B cell (primary cell): ENCODE results near the gene PSMB10. TPM values are rescaled to one million over a fixed set of nuclear protein-coding genes. Genes with fewer than 3 reads are reported as not detected.

Source experiments
- ATAC-seq: fragments of 200-7000 bp; cut with Tn5 transposase; one replicate; pipeline ENCODE4 v1.10.0; 2021; ENCODE audit warnings: low read depth, mild to moderate bottlenecking, moderate number of reproducible peaks, moderate library complexity
- CTCF ChIA-PET: fragments of 350-600 bp; sonication (Branson Sonifier 250); formaldehyde crosslinking; loops from one replicate; lab custom pipeline; 2021; ENCODE audit warnings: antibody characterized with exemption, inconsistent platforms; lab: Charles Lee
- POLR2A ChIA-PET: fragments of 350-600 bp; sonication (Branson Sonifier 250); formaldehyde crosslinking; loops from one replicate; lab custom pipeline; 2021; ENCODE audit warnings: antibody characterized with exemption; lab: Charles Lee
- DNase-seq: peaks from one replicate; pipeline ENCODE4 v3.0.0; 2013
- H2AFZ ChIP-seq: 2 replicates; pipeline ENCODE4 v1.6.1; 2012; ENCODE audit warnings: mild to moderate bottlenecking, low read depth, low read length; ENCODE audit not compliant: insufficient read depth, poor library complexity, severe bottlenecking
- H3K27ac ChIP-seq, 2 donors: 1 replicate in 1 of 2; 2 replicates in 1 of 2; pipeline ENCODE4 v1.5.1; 2012 to 2013; ENCODE audit warnings: low read length in 2 of 2, mild to moderate bottlenecking in 2 of 2, moderate library complexity in 1 of 2
- H3K27me3 ChIP-seq, 4 experiments: fragments of 200-600 bp in 1 of 4; sonication (generic) in 1 of 4; replicated peaks in 1 of 4; 1 replicate in 2 of 4; 2 replicates in 2 of 4; pipeline versions ENCODE4 v1.6.1 to v1.7.0; 2013 to 2016; ENCODE audit warnings: low read length in 3 of 4, mild to moderate bottlenecking in 2 of 4, mixed read lengths in 1 of 4, moderate library complexity in 1 of 4; ENCODE audit not compliant: insufficient read depth in 4 of 4, control insufficient read depth in 3 of 4; ENCODE audit errors: control extremely low read depth in 1 of 4
- H3K36me3 ChIP-seq, 2 experiments: replicated peaks in 1 of 2; 1 replicate in 1 of 2; 2 replicates in 1 of 2; pipeline versions ENCODE4 v1.6.1 to v1.7.1; 2013; ENCODE audit warnings: low read length in 1 of 2; ENCODE audit not compliant: insufficient read depth in 2 of 2, control insufficient read depth in 1 of 2; ENCODE audit errors: control extremely low read depth in 1 of 2, extremely low read depth in 1 of 2
- H3K4me1 ChIP-seq, 2 donors: fragments of 200-600 bp in 1 of 2; sonication (generic) in 1 of 2; 1 replicate in 1 of 2; 2 replicates in 1 of 2; pipeline versions ENCODE4 v1.5.1 to v1.6.1; 2013 to 2017; ENCODE audit warnings: low read length in 2 of 2; ENCODE audit not compliant: control insufficient read depth in 2 of 2, insufficient read depth in 2 of 2
- H3K4me2 ChIP-seq: replicated peaks from 2 replicates; pipeline ENCODE3; 2012; ENCODE audit warnings: mild to moderate bottlenecking, low read depth, low read length; ENCODE audit not compliant: poor library complexity, severe bottlenecking
- H3K4me3 ChIP-seq, 5 experiments: fragments of 200-600 bp in 1 of 5; sonication (generic) in 1 of 5; 1 replicate in 3 of 5; 2 replicates in 2 of 5; pipeline versions ENCODE4 v1.5.1 to v1.7.0; 2011 to 2016; ENCODE audit warnings: low read length in 4 of 5, mild to moderate bottlenecking in 4 of 5, low read depth in 2 of 5, control low read depth in 1 of 5, moderate library complexity in 1 of 5; ENCODE audit not compliant: insufficient read depth in 1 of 5; ENCODE audit errors: control extremely low read depth in 1 of 5, extremely low read depth in 1 of 5
- H3K79me2 ChIP-seq: fragments of 200-600 bp; sonication (generic); one replicate; pipeline ENCODE4 v1.6.0; 2016; ENCODE audit warnings: low read length; ENCODE audit not compliant: control insufficient read depth, insufficient read depth
- H3K9ac ChIP-seq: fragments of 200-600 bp; sonication (generic); 2 replicates; pipeline ENCODE4 v1.6.1; 2017; ENCODE audit warnings: mild to moderate bottlenecking, low read length, moderate library complexity
- H3K9me3 ChIP-seq, 3 donors: one replicate each; pipeline versions ENCODE4 v1.6.1 to v1.7.1; 2013; ENCODE audit warnings: low read length in 2 of 3; ENCODE audit not compliant: control insufficient read depth in 2 of 3, insufficient read depth in 1 of 3; ENCODE audit errors: control extremely low read depth in 1 of 3
- H4K20me1 ChIP-seq: 2 replicates; pipeline ENCODE4 v1.6.0; 2012; ENCODE audit warnings: mild to moderate bottlenecking, low read length; ENCODE audit not compliant: insufficient read depth, control insufficient read depth, poor library complexity, severe bottlenecking
- H3K27ac Mint-ChIP-seq: one replicate; pipeline ENCODE4 v1.8.0; 2021; ENCODE audit warnings: mixed read lengths
- H3K27me3 Mint-ChIP-seq: one replicate; pipeline ENCODE4 v1.8.0; 2021; ENCODE audit warnings: mixed read lengths
- H3K4me1 Mint-ChIP-seq: one replicate; pipeline ENCODE4 v1.8.0; 2021; ENCODE audit warnings: mixed read lengths
- H3K4me3 Mint-ChIP-seq: one replicate; pipeline ENCODE4 v1.8.0; 2021; ENCODE audit warnings: mixed read lengths
- H3K9me3 Mint-ChIP-seq: one replicate; pipeline ENCODE4 v1.8.0; 2022; ENCODE audit warnings: mixed read lengths; ENCODE audit not compliant: insufficient read depth
- CTCF ChIP-seq: fragments of 200-600 bp; IDR thresholded peaks from one replicate; pipeline ENCODE4 v1.8.0; 2022; ENCODE audit warnings: antibody characterized with exemption, mild to moderate bottlenecking
- EZH2 ChIP-seq: IDR thresholded peaks from 2 replicates; pipeline ENCODE4 v1.6.1; 2012; ENCODE audit warnings: borderline replicate concordance, low read depth, mild to moderate bottlenecking, moderate library complexity, low read length; ENCODE audit not compliant: insufficient read depth, poor library complexity, severe bottlenecking
- WGBS: methylation state at CpG from one replicate; pipeline ENCODE4 v1.1.5; 2013; ENCODE audit warnings: missing lambda C conversion rate; ENCODE audit not compliant: insufficient coverage; 5-methylcytosine and 5-hydroxymethylcytosine counted together
- intact Hi-C: fragments of 100-400 bp; cut with micrococcal nuclease; formaldehyde crosslinking; loops from one replicate; pipeline ENCODE4 v1.10.0; 2022
- polyA plus RNA-seq: library from polyadenylated mRNA; depleted of rRNA; stranded (reverse); fragments of >200 nt; gene quantifications from 2 replicates; pipeline ENCODE4 v1.2.3, GENCODE V29; 2012
- total RNA-seq, 2 donors: library from RNA; stranded (reverse); fragments of 120-200 nt in 1 of 2; gene quantifications; 1 replicate in 1 of 2; 2 replicates in 1 of 2; pipeline versions ENCODE4 v1.2.3 to v1.2.4, GENCODE V29; 2013 to 2022

The PSMB10 gene
- total and polyA plus RNA-seq, 2 donors (not counting 1 experiment from before 2014, with no cell fraction given): 167 to 176 TPM

GRCh38 chr16:67927131-67927941 lies 9.3 kb downstream of the PSMB10 start:
- CTCF ChIA-PET: interaction anchor here (0.7 to 3.3 kb wide), 4 partner anchors 12 to 257 kb away, joined by 4 to 17 read pairs (median 8); no protein-coding TSS in a partner anchor
- DNase-seq: no peak

More at GRCh38 chr16:67927131-67927941, 9.3 kb downstream of the PSMB10 start:
- Histone ChIP-seq H3K4me3 (no peak overlapping the region), H3K9me3 (no peaks in the 10 kb centered on the region), H3K27me3 (no peaks in the 10 kb centered on the region), H3K4me1 (peaks cover 9 to 27% of the 10 kb centered on the region in 2 donors), H4K20me1 (peaks cover 42% of the 10 kb centered on the region), H3K36me3 (peaks cover 0 to 51% of the 10 kb centered on the region in 2 experiments), H2AFZ (no peak overlapping the region), H3K79me2 (peaks cover 41% of the 10 kb centered on the region), H3K27ac (peak overlapping the region in 1 of 2 donors; percentile 21), H3K9ac (no peak overlapping the region), H3K4me2 (no peak overlapping the region)
- Mint-ChIP-seq H3K27me3 (no peaks in the 10 kb centered on the region), H3K27ac (no peak overlapping the region), H3K4me3 (no peak overlapping the region), H3K9me3 (no peaks in the 10 kb centered on the region), H3K4me1 (peaks cover 26% of the 10 kb centered on the region)
- WGBS: 95% methylated on average over 21 of the region's 22 CpGs
- intact Hi-C loops: no loop called here
- POLR2A ChIA-PET: no interaction called here
- no peak for ATAC-seq
- no peak for TF ChIP-seq CTCF
- TF ChIP-seq EZH2: no peak
